HTR-8/SVneo (cell line): Measurements from ENCODE around the gene OS9.
A peak's percentile ranks its signal among the peaks of the same experiment; 100 is the strongest.
"Not testable (repeated sequence)": the region's sequence is repeated elsewhere in the genome, so short reads cannot be mapped to it uniquely, and the experiment has no call there.

Experiments
- DNase-seq: peaks from one replicate; pipeline ENCODE4 v3.0.0; 2011; ENCODE audit warnings: low spot score, mixed read lengths; ENCODE audit not compliant: insufficient read length
- FAIRE-seq: peaks from 2 replicates; lab custom pipeline; 2011; peaks lifted over from hg19 to GRCh38; lab: Jason Lieb, UNC

OS9 gene

DNA sequence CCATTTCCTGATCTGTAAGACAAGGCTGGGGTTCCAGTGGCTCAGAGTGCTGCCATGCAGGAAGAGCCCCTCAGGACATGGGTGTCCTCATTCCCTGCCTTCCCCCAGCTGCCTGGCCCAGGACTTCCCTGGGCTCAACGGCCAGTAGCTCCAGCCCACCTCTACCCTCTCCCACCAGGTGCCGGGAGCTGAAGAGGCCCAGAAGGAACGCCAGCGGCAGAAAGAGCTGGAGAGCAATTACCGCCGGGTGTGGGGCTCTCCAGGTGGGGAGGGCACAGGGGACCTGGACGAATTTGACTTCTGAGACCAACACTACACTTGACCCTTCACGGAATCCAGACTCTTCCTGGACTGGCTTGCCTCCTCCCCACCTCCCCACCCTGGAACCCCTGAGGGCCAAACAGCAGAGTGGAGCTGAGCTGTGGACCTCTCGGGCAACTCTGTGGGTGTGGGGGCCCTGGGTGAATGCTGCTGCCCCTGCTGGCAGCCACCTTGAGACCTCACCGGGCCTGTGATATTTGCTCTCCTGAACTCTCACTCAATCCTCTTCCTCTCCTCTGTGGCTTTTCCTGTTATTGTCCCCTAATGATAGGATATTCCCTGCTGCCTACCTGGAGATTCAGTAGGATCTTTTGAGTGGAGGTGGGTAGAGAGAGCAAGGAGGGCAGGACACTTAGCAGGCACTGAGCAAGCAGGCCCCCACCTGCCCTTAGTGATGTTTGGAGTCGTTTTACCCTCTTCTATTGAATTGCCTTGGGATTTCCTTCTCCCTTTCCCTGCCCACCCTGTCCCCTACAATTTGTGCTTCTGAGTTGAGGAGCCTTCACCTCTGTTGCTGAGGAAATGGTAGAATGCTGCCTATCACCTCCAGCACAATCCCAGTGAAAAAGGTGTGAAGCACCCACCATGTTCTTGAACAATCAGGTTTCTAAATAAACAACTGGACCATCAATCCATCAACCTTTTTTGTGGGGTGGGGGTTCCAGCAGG is 27.0 kb downstream of the OS9 start:
- no peak for FAIRE-seq
- no peak for DNase-seq

DNA sequence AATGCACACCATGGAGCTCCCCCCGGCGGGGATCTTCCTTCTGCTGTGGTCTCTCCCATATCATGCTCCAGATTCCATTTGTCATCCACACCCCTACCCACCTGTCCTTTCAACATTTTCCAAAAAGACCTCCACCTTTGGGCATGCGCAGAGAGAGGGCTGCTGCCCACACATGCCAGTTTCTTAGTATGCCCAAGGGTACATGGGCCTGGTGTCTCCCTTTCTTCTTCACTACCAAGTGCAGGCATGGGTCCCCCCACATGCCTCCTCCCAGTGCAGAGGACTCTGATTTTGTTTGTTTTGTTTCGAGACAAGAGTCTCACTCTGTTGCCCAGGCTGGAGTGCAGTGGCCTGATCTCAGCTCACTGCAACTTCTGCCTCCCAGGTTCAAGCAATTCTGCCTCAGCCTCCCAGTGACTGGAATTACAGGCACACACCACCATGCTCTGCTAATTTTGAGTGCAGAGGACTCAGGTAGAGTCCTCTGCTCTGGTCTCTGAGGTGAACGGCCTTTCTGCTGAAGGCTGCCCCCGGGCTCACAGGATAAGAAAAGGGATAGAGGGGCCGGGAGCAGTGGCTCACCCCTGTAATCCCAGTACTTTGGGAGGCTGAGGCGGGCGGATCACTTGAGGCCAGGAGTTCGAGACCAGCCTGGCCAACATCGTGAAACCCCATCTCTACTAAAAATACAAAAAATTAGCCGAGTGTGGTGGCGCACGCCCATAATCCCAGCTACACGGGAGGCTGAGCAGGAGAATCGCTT is 28.1 kb downstream of the OS9 start:
- FAIRE-seq, DNase-seq: not testable (repeated sequence)

DNA sequence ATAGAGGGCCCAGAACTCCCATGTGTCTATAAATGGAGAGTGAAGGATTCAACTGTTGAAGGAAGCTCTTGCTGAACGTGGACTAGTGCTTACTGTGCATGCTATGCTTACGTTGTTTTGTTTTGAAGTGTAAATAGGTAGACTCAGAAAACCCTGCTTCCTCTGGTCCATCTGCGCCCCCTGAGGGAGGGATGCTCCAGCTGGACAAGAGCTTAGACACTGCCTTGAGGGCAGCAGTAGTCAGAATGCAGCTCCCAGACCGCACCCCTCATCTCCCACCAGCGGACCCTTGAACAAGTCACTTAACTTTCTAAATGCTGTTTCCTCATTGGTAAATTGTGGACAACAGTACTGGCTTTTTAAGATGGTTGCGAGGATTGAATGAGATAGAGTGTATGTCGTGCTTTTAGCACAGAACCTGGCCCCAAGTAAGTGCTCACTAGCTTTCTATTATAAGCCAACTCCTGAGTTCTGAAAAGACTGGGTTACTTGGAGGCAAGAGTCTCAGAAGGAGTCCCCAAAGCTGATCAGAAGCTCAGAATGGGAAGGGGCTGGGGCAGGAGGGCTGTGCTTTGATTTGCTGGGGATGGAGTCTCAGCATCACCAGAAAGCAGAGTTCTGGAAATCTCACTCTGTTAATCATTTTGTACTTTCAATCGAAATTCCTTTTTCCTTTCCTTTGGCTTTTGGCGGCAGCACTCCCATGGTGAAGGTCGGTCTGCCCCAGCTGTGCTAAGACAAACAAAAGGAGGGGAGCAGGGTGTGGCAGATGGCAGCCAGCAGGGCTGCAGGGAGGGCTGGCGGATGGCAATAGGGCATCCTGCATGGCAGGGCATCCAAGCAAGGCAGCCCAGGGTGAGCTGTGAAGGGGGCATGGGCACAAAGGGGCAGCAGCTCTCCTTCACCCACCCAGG is 29.0 kb downstream of the OS9 start:
- DNase-seq: no peak
- no peak for FAIRE-seq

DNA sequence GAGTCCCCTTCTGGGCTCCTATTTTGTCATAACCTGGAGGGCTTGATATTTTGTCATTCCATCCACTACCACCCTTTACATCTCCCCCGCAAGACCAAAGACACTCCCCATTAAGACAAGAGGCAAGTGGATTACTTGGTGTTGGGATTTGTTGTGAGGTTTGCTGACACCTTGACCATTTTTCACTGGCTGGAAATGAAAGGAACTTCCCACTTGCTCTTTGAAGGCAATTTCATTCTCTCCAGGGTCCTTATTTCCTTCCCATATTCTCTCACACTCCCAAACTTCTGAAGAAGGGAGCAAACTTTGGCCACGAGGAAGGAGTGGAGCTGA is 29.7 kb downstream of the OS9 start:
- FAIRE-seq: no peak
- no peak for DNase-seq

DNA sequence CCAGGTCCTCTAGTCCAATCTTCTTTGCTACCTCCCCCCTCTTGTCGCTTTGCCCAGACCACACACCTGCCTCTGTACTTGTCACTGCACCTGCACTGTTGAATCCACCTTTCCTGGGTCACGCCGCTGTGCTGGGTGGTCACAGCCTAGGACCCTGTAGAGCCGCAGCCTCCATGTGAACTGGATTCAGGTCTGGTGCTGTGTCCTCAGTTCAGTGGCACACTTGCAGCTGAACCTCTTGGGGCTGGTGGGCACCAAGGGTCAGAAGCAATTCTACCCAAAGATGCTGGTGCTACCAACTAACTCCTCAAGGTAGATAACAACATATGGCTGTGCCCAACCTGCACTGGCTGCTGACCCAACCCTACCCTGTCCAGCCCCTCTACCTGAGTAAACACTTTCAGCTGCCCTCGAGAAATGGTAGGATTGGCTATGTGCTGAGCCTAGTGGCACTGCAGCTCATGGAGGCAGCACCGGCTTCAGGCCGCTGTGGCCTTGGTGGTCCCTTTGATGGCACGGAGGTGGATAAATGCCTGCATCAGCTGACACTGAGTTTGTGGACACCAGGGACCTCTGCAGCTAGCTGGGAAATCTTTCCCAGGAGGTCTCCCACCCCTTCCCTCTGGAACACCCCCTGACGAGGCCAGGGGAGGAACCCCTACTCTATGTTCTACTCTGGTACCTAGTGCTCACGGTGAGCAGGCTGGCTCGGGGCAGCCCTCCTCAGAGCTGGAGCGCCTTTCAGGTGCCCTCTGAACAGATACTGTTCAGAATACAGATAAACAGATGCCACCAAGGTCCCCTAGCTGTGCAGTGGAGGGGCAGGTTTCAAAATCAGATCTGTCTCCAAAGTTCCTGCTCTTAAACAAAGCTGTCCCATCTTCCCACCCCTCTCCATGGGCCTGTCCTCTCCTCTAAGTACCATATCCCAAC is 30.3 kb downstream of the OS9 start:
- no peak for FAIRE-seq
- DNase-seq: no peak

DNA sequence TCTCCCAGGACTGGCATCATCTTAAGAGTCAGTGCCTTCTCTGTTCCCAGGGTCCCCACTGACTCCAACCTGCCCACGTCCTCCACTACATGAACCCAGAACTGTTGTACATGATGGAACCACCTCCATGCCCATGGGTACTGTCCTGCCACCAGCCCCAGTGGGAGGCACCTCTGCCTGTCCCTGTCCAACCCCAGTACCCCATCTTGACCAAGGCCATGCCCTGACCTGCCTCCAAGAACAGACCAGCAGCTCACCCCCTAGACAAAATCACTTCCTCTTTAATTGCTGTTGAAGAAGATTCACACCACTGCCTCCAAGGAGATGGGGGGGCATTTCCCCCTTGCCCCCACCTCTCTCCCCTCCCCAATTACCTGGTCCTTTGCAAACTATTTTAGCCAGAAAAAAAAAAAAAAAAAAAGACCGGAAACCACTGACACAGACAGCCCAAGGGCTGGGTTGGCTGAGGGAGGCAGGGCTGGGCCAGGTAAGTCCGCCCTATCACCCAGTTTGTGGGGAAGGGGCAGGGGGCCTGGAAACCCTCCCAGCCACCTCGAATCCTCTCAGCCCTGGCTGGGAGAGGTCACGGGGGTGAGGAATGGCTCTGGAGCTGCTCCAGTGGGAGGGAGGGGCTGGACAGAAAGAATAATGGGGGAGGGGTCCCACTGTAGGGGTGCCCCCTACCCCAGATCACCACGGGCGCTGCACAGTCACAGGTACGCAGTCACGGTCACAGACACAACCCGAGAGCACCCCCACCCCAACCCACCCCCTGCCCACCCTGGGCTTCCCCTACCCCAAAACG is 31.2 kb downstream of the OS9 start:
- FAIRE-seq: no peak
- DNase-seq: no peak

DNA sequence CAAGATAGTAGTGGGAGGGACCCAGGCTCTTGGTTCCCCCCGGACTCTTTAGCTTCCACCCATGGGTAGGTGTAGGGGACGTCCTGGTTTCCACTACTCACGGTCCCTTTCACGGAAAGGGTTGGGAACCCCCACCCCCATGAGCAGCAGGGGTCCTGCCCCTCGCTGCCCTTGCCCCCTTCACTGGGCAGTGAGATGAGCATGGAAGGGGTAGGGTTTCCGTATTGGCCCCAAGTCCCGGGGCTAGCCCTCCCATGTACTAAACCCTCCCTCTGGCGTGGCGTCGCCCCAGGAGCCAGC is 31.9 kb downstream of the OS9 start:
- no peak for DNase-seq
- no peak for FAIRE-seq

DNA sequence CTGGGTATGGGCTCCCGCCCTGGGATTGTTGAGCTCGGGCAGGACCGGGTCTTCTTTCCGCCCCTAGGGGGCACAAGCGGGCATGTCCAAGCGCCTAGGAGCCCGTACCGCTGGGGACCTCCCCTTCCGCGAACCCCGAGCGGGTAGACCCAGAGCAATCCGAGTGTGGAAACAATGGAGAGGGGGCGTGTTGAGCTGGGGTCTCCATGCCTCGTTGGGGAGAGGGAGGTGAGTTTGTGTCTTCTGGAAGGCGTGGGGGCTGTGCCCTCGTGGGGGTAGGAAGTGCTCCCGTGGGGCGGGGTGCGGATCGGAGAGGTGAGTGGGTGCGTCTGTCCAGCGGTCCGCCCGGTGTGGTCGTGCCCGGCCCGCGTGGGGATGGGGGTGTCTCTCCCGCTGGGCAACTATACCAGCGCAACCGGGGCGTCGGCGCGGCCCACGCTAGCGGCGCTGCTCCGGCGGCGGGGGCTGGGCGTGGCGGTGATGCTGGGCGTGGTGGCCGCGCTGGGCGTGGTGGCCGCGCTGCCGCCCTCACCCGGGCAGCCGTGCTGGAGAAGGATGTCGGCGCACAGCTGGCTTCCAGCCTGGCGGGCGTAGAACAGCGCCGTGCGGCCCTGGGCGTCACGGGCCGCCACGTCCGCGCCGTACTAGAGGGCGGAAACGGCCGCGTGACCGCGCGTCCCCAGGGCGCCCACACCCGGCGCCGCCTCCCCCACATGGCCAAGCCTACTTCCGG is 32.4 kb downstream of the OS9 start:
- peak; percentile 97 for FAIRE-seq

DNA sequence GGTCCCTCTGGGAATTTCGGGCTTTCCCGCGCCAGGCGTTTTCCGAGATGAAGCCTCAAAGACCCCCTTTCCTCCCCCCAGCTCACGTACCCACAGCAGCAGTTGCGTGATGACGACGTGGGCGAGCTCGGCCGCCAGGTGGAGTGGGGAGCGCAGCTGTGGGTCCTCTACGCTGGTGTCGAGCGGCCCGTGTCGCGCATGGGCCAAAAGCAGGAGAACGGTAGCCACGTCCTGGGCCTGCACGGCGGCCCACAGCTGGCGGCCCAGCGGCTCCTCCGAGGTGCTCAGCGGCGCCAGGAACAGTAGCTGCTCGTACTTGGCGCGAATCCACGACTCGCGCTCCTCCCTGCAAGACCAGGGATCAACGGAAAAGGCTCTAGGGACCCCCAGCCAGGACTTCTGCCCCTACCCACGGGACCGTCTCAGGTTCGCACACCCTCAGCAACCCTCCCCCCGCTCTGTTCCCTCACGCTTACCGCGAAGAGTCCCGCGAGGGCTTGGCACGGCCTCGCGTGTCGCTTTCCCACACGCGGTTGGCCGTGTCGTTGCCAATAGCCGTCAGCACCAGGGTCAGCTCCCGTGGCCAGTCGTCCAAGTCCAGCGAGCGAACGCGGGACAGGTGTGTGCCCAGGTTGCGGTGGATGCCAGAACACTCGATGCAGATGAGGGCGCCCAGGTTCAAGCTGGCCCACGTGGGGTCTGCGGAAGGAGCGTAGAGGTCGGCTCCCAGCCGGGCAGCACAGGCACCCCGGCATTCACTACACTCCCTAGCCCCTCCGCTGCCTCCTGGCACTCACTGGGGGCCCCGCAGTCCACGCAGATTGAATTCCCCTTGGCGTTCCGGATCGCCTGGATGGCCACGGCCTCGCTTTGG is 33.2 kb downstream of the OS9 start:
- DNase-seq (no peak), FAIRE-seq (no peak)

More for the DNA sequence above, 32.4 kb downstream of the OS9 start:
- peak; percentile 96 for DNase-seq

DNA sequence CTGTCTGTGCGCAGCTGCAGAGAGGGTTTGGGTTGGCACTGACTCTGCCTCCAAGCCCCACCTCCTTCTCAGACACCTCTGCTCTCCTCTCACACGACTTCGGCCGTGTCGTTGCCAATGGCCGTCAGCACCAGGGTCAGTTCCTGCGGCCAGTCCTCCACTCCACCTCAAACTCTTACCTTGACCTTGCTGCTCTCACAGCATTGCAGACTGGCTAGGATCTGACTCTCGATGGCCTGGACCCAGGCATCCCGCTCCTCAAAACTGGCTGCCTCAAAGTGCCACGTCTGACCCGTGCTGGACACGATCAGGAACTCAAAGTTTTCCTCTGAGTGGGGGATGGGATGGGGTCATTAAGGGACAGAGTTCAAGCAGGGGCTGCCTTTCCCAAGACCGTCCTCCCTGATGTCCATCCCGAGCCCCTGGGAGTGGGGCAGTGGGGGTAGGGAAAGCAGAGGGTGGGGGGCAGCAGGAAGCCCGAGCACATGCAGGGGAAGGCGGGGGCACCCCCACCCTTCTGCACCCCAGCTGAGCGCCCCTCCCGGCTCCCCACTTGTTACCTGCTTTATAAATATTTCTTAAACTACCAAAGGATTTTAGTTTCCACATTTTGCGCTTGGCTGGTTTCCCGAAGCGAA is 33.9 kb downstream of the OS9 start:
- no peak for FAIRE-seq
- no peak for DNase-seq

DNA sequence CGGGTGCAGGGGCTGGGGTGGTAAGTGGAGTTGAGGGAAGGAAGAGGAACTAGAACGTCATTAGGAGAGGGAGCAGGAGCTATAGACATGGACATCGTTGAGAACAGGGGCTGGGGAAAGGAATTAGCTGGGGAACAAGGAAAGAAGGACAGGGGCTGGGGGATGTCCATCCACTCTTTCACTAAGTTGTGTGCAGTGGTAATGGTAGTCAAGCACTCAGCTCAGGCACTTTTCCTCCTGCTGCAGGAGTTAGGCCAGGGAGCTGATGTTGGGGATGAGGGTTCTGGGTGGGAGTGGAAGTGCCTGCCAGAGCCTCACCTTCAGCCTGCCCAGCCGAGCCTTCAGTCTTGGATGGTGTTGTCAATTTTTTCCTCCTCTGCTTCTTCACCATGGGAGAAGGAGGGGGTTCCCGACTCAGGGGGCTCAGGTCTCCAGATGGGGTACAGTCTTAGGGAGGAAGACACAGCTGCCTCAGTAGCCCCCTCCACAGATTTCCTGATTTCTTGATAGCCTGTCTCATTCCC is 35.5 kb downstream of the OS9 start:
- DNase-seq: no peak
- FAIRE-seq: no peak

DNA sequence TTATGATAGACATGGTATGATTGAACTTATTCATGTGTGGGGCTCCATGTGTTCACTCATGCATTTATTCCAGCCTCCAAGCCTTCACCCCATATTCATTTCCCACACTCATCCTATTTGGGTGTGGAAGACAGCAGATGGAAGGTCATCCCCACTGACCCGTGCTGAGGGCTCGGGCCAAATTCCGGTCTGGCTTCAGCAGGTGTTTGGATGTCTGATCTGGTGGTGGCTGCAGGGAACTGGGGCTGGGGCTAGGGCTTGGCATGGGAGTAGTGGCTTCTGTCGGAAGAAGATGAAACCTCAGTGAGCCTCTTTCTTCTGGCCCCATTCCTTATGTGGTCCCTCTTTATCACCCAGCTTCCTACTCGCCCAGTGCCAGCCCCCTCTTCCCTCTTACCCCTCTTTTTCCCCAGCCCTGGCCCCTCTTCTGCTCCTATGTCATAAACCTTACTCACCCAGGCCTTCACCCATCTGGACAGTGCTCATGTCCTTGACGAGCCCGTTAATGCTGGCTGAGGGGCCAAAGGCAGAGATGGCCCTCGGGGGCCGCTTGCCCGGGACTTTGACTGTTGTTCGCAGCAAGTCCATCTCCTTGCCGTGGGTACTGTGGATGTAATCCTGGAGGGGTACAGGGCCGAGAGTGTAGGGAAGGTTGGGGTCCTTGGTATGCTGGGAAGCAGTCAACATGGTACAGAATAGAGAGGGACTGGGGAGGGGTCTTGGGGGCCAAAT is 36.6 kb downstream of the OS9 start:
- FAIRE-seq (no peak), DNase-seq (no peak)

DNA sequence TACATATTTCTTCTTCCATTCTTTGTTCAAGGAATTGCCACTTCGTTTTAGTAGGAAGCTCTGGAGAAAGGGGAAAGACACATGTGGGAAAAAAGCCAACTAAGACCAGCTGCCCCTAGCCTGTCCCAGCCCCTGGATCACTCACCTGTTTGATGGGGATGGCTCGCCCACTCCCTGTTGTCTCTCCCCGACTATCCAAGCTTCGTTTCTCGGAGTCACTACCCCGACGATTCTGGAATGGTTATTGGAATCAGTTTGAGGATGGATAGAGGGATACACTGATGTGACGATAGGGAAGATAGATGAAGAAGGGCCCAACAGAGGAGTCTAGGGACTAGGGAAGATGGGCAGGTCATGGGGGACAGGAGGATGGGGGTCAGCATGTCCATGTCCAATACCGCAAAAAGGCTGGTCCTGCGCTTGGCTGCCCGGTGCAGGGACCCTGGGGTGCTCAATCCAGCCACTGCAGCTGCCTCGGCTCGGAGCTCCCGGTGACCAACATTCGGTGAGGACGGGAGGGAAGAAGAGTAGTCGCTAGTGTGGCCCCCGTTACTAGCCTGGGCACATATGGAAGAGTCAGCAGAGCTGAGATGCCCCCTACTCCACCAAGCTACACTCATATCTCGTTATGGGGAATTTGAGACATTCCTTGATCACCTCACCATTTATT is 37.6 kb downstream of the OS9 start:
- FAIRE-seq (no peak), DNase-seq (no peak)

DNA sequence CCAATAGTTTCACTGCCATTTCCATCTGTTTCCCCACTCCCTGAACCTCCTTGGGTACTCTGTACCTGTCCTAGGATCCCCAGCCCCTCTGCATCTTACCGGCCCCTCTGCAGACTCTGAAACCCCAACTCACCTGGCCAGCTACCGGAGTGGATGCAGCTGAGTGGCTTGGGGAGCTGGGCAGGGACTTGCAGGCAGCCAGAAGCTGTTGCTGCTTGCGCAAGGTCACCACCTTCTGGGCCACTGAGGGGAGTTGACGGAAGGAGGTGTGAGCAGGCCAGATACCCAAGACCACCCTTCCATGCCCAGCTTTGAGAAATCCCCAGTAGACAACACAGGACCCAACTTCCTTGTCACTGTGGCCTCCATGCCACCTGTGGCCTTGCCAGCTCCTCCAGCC is 38.3 kb downstream of the OS9 start:
- FAIRE-seq (no peak), DNase-seq (no peak)
